ENCODE data around the gene INPP4A.

INPP4A gene

GRCh38 chr2:98470851-98471255, 26.2 kb downstream of the INPP4A start:
- no peak for TF ChIP-seq GABPA (IDR thresholded peaks at IDR 0.05; ENCODE audit: low read depth)
- no peak for TF ChIP-seq REST (IDR thresholded peaks at IDR 0.05; ENCODE audit: insufficient replicate concordance, low read depth)
- TF ChIP-seq CTCF (IDR thresholded peaks at IDR 0.05; ENCODE audit: insufficient read depth, low read length): no peak
- TF ChIP-seq POLR2AphosphoS5 (IDR thresholded peaks at IDR 0.05; ENCODE audit: low read depth): no peak
- no peak for TF ChIP-seq SPI1 (IDR thresholded peaks at IDR 0.05; ENCODE audit: borderline replicate concordance, low read depth)
- no peaks in the 10 kb centered on the region for H3K27me3 ChIP-seq (ENCODE audit: insufficient read depth, poor library complexity, severe bottlenecking)
- no peak for DNase-seq (ENCODE audit: low read depth in 1 of 2, low spot score in 1 of 2)
- no peak overlapping the region for H3K4me3 ChIP-seq (replicated peaks; ENCODE audit: insufficient read depth, low read length)
- no peak overlapping the region for H3K27ac ChIP-seq (replicated peaks)

DNA sequence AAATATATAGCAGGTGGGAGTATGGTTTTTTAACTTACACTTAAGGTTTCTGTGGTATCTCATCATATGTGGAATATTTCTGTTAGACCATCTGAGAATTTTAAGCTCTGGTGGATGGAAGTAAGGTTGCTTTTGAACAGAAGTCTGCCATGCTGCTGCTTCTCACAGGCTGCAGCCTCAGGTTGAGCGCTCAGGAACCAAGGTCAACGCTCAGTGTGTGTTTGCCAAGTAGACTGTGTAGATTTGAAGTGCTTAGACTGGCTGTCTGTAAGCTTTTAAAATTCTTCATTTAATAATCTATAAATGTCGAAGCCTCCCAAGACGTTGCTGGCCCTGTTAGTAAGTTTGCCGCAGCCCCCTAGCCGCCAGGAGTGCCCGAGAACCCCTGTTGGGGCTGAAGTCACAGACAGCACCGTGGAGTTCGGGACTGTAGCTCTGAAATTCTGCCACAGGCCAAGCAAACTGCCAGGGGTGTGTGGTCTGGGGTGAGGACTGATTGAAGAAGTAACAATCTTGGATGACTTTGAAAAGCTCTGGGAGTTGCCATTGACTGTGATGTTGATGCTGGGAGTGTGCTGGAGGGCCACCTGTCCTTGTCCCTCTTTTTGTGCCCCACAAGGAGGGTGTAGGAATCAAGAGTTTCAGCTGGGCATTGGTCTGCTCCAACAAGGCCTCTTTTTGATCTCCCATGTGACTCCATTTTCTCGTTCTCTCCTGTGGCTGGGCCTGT, 26.9 kb downstream of the INPP4A start:
- Histone ChIP-seq H3K27me3 (ENCODE audit: insufficient read depth, poor library complexity, severe bottlenecking) (no peaks in the 10 kb centered on the region), H3K4me3 (replicated peaks; ENCODE audit: insufficient read depth, low read length) (no peak overlapping the region), H3K27ac (replicated peaks) (no peak overlapping the region)
- TF ChIP-seq POLR2AphosphoS5 (IDR thresholded peaks at IDR 0.05; ENCODE audit: low read depth) (no peak), GABPA (IDR thresholded peaks at IDR 0.05; ENCODE audit: low read depth) (no peak), CTCF (IDR thresholded peaks at IDR 0.05; ENCODE audit: insufficient read depth, low read length) (no peak), REST (IDR thresholded peaks at IDR 0.05; ENCODE audit: insufficient replicate concordance, low read depth) (no peak)
- DNase-seq (ENCODE audit: low read depth in 1 of 2, low spot score in 1 of 2): no peak

- Histone ChIP-seq H3K27me3 (ENCODE audit: insufficient read depth, poor library complexity, severe bottlenecking) (no peaks in the 10 kb centered on the region), H3K27ac (replicated peaks) (no peak overlapping the region), H3K4me3 (replicated peaks; ENCODE audit: insufficient read depth, low read length) (no peak overlapping the region)
- TF ChIP-seq POLR2AphosphoS5 (IDR thresholded peaks at IDR 0.05; ENCODE audit: low read depth) (no peak), SPI1 (IDR thresholded peaks at IDR 0.05; ENCODE audit: borderline replicate concordance, low read depth) (no peak), REST (IDR thresholded peaks at IDR 0.05; ENCODE audit: insufficient replicate concordance, low read depth) (no peak), GABPA (IDR thresholded peaks at IDR 0.05; ENCODE audit: low read depth) (no peak), CTCF (IDR thresholded peaks at IDR 0.05; ENCODE audit: insufficient read depth, low read length) (no peak)
- DNase-seq (ENCODE audit: low read depth in 1 of 2, low spot score in 1 of 2): no peak
Measured at GRCh38 chr2:98472132-98472650, 27.5 kb downstream of the INPP4A start.

Measured in HL-60 (cell line).